ENCODE data around the gene SUOX.

Gene SUOX

GRCh38 chr12:55996715-55997534 lies at the start of gene SUOX:
Gene SUOX (plus strand): TSS chr12:55997276. CDS start chr12:56002222, 4,946 bp downstream.
- TF ChIP-seq POLR2A (IDR thresholded peaks at IDR 0.05; ENCODE audit: low read length) (peak; percentile 69), GATA1 (IDR thresholded peaks at IDR 0.05; ENCODE audit: low read depth, low read length) (no peak)
- DNase-seq: peak; percentile 92 to 95

- peak in 1 of 2 experiments; percentile 14 for DNase-seq
- no peak for TF ChIP-seq GATA1 (IDR thresholded peaks at IDR 0.05; ENCODE audit: low read depth, low read length)
- peak; percentile 3 for TF ChIP-seq POLR2A (IDR thresholded peaks at IDR 0.05; ENCODE audit: low read length)
Measured at GRCh38 chr12:55955344-55955743, 41.7 kb upstream of the SUOX start.

GRCh38 chr12:55955800-55956508 lies 41.1 kb upstream of the SUOX start:
- peak; percentile 9 for TF ChIP-seq POLR2A (IDR thresholded peaks at IDR 0.05; ENCODE audit: low read length)
- no peak for TF ChIP-seq GATA1 (IDR thresholded peaks at IDR 0.05; ENCODE audit: low read depth, low read length)
- peak; percentile 39 to 59 for DNase-seq

- no peak for TF ChIP-seq GATA1 (IDR thresholded peaks at IDR 0.05; ENCODE audit: low read depth, low read length)
- no peak for TF ChIP-seq POLR2A (IDR thresholded peaks at IDR 0.05; ENCODE audit: low read length)
- no peak for DNase-seq
Measured at GRCh38 chr12:55957106-55957859, 39.8 kb upstream of the SUOX start.

- DNase-seq: no peak
- no peak for TF ChIP-seq POLR2A (IDR thresholded peaks at IDR 0.05; ENCODE audit: low read length)
- no peak for TF ChIP-seq GATA1 (IDR thresholded peaks at IDR 0.05; ENCODE audit: low read depth, low read length)
Measured at GRCh38 chr12:55963760-55964159, 33.3 kb upstream of the SUOX start.

GRCh38 chr12:55965240-55965639 lies 31.8 kb upstream of the SUOX start:
- TF ChIP-seq POLR2A (IDR thresholded peaks at IDR 0.05; ENCODE audit: low read length): no peak
- no peak for TF ChIP-seq GATA1 (IDR thresholded peaks at IDR 0.05; ENCODE audit: low read depth, low read length)
- no peak for DNase-seq

GRCh38 chr12:55965941-55966407 lies 31.1 kb upstream of the SUOX start, which contains the start of gene PMEL:
Gene PMEL (minus strand): TSS chr12:55966042. CDS start chr12:55966011, 31 bp downstream.
- no peak for TF ChIP-seq GATA1 (IDR thresholded peaks at IDR 0.05; ENCODE audit: low read depth, low read length)
- TF ChIP-seq POLR2A (IDR thresholded peaks at IDR 0.05; ENCODE audit: low read length): no peak
- no peak for DNase-seq

- DNase-seq: peak; percentile 92 to 95
- TF ChIP-seq POLR2A (IDR thresholded peaks at IDR 0.05; ENCODE audit: low read length): peak; percentile 79
- no peak for TF ChIP-seq GATA1 (IDR thresholded peaks at IDR 0.05; ENCODE audit: low read depth, low read length)
Measured at GRCh38 chr12:55966408-55967281, 30.4 kb upstream of the SUOX start, which contains the start of gene CDK2. Gene CDK2 (plus strand): TSS chr12:55966830. CDS start chr12:55967009, 179 bp downstream.

- TF ChIP-seq POLR2A (IDR thresholded peaks at IDR 0.05; ENCODE audit: low read length) (no peak), GATA1 (IDR thresholded peaks at IDR 0.05; ENCODE audit: low read depth, low read length) (no peak)
Measured at GRCh38 chr12:55969356-55969755, 27.7 kb upstream of the SUOX start.

GRCh38 chr12:55970775-55971174 lies 26.3 kb upstream of the SUOX start:
- no peak for TF ChIP-seq GATA1 (IDR thresholded peaks at IDR 0.05; ENCODE audit: low read depth, low read length)
- TF ChIP-seq POLR2A (IDR thresholded peaks at IDR 0.05; ENCODE audit: low read length): no peak
- no peak for DNase-seq

More at GRCh38 chr12:55969356-55969755, 27.7 kb upstream of the SUOX start:
- no peak for DNase-seq

- TF ChIP-seq GATA1 (IDR thresholded peaks at IDR 0.05; ENCODE audit: low read depth, low read length) (no peak), POLR2A (IDR thresholded peaks at IDR 0.05; ENCODE audit: low read length) (no peak)
- peak; percentile 34 to 46 for DNase-seq
Measured at GRCh38 chr12:55972042-55972441, 25.0 kb upstream of the SUOX start.

- TF ChIP-seq POLR2A (IDR thresholded peaks at IDR 0.05; ENCODE audit: low read length): no peak
- TF ChIP-seq GATA1 (IDR thresholded peaks at IDR 0.05; ENCODE audit: low read depth, low read length): no peak
- DNase-seq: no peak
Measured at GRCh38 chr12:55972456-55972855, 24.6 kb upstream of the SUOX start.

Data from erythroblast (primary cell).